Stimulated activated CD4-positive, alpha-beta T cell treated with anti-CD3 and anti-CD28 coated beads, TNF-alpha, amount 100 ng/mL, for 1 hour (primary cell): ENCODE measurements around the gene SLC37A3.
"Not testable (repeated sequence)": the region's sequence is repeated elsewhere in the genome, so short reads cannot be mapped to it uniquely, and the experiment has no call there.

Experiments
- DNase-seq, 3 donors: peaks; one replicate each; pipeline ENCODE4 v3.0.0-alpha.2; 2020; ENCODE audit warnings: low read depth in 3 of 3, low spot score in 1 of 3

The SLC37A3 gene

DNA sequence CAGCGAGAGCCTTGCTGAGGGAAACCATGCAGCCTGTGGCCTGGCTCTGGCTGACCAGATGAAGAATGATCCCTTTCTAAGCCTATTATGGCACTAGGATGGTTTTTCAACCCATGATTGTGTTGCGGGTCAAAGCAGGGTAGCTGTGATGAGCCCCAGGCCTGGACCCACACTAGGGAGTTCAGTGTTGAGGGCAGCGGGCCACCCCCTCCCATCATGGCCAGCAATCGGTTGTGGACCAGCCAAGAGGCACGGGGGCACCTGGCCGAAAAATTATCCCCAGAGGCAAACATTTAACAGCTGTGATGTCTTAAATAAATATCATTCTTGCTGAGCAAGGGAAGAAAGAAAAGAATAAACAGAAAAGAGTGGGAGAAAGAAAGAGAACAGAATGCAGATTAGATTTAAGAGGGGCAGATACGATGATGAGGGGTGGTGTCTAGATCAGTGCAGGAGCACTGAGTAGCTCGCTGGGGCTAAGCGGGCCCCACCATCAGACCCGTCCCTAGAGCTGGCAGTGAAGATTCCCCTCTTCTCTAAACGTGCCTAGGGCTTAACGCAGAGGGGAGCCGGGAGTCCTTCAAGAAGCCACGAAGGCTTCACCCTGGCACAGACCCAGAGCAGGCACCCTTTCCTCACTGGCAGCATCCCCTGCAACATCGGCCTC, 82.7 kb downstream of the SLC37A3 start:
- DNase-seq, result no peak

DNA sequence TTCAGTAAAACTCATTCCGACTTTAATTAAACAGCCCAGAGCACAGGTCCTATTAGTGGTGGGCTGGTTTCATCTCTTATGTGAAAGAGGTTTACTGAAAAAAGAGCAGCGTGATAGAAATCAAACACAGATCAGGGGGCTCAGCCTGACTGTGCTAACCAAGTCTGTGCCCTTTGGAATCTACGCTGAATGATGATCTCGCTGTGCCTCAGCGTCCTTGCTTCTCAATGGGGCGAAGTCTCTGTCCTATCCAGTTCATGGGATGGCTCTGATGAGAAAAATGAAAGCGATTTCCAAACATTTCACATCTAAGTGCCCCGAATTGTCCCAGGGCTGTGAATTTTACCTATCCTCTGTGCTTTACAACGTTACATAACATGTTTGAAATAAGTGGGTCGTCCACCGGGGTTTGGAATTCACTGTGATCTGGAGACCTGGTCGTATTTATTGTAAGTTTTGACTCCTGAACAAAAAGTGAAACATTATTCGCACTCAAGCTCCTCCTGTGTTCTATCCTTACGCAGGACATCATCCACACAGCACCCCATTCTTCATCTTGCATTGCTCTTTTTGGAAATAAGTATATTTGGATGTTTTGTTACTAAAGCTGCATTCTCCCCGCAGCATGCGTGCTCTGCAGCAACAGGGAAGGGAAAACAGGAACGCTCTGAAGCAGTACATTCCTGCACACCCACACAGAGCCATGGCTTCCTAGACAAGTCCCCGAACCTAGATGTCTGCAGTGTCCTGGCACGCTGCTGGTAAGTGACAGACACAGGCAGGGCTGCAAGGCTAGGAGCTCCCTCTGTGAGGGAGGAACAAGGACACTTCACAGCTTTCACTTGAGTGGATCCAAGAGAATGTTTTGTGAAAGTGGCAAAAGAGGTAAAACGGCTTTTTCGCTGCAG, 83.5 kb downstream of the SLC37A3 start:
- no peak for DNase-seq

DNA sequence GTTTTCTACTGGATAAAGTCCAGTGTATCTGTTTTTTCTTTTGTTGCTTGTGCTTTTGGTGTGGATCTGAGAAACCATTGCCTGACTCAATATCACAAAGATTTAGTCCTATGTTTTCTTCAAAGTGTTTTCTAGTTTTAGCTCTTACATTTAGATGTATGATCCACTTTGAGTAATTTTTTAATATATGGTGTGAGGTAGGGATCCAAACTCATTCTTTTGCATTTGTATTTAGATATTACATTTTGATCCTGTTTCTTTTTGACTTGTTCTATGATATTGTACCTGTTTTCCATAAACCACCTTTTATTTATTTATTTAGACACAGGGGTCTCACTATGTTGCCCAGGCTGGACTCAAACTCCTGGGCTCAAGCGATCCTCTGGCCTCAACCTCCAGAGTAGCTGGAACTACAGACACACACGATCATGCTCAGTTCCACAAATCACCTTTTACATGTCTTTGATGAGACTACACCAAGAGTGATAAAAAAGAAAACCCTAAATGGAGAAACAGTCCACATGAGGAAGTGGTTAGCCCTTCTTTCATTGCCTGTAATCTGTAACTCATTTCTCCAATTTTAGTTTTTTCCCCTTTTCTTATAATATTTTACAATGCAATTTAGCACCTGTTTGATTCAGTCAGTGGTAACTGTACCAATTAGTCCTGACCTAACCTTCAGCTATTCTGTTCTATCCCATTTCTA, 86.0 kb downstream of the SLC37A3 start:
- no peak for DNase-seq

DNA sequence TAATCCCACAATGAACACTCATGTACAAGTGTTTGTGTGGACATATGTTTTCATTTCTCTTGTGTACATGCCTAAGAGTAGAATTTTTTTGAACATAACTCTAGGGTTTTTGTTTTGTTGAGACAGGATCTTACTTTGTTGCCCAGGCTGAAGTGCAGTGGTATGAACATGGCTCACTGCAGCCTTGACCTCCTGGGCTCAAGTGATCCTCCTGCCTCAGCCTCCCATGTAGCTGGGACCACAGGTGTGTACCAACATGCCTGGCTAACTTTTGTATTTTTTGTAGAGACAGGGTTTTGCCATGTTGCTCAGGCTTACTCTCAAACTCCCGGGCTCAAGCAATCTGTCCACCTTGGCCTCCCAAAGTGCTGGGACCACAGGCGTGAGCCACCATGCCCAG, 87.2 kb downstream of the SLC37A3 start:
- DNase-seq, result not testable (repeated sequence)

DNA sequence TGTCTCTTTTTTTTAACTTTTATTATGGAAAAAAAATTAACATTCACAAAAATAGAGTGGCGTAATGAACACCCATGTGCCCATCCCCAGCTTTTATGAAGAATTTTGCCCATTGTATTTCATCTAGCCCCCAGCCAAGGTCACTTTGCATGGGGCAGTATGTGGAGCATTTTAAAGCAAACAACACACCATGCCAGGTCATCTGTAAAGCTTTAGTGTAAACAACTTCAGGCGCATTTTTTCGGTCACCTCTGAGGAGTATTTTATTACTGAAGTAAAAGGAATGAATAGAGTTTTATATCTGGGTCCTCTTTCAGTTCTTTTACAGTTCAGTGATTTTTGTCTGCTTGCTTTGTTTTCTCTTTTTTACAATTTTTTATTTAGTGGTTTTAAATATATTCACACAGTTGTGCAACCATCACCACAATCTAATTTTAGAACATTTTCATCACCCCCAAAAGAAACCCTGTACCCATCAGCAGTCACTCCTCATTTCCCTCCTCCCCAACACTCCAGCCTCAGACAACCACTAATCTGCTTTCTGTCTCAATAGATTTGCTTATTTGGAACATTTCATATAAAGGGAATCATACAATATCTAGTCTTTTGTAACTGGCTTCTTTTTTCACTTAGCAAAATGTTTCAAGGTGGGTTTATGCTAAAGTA, 87.9 kb downstream of the SLC37A3 start:
- no peak for DNase-seq

DNA sequence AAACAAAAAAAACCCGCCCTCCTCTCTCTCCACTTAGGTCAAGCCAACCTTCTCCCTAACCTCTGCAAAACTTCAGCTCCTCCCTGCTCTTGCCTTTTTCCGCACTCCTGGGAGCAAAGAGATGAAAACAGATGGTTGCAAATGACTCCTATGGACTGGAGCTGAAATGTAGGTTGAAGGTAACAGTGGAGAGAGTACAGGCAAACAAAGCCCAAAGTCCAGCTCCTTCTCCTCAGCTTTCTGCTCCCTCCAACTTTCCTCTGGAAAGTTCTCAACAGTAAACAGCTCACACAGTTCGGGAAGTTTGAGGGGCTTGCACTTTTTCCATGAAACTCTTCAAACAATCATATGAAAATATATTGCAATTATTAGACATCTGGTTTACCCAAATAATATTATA, 90.3 kb downstream of the SLC37A3 start:
- no peak for DNase-seq

DNA sequence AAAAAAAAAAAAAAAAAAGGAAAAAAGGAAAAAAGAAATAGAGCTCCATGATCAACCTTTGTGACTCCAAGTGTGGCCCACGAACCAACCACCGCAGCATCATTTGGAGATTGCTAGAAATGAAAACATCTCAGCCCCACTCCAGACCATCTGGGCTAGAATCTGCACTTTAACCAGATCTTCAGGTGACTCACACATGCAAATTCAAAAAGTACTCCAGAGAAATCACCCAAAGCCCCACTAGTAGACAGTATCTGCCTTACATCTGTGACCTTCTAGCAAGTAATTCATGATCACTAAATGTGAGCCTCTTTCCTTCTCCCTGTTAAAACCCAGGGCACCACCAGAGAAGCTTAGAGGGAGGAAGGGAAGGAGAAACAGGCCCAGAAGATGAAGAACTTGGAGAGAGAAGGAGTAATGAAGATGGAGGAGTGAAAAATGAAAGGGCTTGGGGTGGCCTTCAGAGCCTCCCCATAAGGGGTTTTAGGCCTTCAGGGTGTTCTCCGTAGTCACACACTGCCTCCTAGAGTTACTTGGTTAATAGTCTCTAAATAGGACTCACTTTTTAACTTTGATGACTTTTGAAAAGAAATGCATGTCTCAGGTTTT, 94.0 kb downstream of the SLC37A3 start:
- peak in 2 of 3 donors; percentile 8 for DNase-seq

DNA sequence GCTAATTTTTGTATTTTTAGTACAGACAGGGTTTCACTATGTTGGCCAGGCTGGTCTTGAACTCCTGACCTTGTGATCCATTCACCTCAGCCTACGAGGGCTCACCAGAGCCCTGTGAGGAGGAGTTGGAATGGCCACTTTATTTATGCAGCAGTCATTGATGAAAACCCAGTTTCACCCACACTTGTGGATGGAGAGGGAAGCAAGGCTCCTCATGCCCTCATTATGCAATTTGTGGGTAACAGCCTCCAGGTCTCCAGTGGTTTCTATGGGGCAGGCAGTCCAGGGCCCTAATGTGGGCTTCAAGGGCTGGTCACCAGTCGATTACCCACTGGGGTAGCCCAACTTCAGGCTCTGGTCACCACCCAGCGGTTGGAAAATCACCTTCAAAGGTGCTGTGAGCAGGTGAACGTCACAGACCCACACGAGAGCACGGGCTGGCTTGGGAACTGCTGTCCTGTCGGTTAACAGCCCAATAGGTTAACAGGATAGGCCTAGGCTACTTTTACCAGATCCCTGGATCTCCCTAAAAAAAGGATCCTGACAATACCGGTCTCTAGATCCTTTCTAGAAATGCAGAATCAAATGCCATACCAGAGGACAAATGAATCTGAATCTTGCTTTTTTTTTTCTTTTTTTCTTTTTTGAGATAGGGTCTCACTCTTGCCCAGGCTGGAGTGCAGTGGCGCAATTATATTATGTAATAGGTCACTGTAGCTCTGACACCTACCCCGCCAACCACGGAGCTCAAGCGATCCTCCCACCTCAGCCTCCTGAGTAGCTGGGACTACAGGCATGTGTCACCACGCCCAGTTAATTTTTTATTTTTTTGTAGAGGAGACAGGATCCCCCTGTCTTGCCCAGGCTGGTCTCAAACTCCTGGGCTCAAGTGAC, 97.8 kb downstream of the SLC37A3 start:
- DNase-seq, result no peak

DNA sequence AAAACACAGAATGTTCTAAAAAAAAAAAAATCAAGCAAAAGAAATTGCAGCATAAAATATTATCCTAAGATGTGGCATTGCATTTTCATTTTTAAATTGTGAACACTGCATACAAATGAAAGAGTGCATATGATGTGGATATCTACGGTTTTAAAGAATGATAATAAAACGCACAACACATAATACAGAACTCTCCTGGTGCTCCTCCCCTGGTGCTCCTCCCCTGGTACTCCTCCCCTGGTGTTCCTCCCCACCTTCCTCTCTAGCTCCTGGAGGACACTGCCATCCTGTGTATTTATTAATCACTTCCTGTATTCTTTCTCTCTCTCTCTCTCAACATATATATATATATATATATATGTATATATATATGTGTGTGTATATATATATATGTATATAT, 100.1 kb downstream of the SLC37A3 start:
- DNase-seq, result no peak

DNA sequence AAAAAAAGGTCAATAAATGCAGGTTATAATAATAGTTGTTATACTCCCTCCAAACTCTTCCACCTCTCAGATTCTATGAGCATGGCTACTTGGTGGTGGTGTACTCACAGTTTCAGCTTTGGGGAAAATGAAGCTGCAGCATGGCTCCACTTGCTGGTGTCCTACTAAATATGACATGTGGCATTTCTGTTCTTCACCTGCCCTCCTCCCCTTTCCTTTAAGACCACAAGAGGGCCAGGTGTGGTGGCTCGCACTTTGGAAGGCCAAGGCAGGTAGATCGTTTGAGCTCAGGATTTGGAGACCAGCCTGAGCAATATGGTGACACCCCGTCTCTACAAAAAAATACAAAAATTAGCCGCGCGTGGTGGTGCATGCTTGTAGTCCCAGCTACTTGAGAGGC, 101.1 kb downstream of the SLC37A3 start:
- no peak for DNase-seq

DNA sequence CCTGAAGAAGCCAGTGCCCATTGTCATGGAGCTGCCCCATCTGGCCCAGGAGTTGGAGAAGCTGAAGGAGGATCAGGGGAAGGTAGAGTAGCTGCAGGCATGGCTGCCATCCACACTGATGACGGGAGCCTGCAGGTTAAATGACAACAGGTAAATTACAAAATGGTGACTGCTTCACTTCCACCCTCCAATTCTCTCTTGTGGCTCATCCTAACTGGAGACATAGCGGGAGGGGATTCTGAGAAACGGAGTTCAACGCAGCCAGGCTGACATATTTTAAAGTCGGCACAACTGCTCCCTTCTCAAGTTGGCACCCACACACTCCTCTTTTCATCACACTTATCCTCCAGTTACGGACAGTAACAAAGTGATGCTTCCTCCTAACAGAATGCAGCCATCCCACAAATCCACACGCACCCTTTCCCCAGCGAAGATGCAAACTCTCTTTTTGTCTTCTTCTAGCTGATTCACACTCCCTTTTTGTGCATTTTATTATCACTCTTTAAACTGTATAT, 103.0 kb downstream of the SLC37A3 start:
- DNase-seq, result no peak

DNA sequence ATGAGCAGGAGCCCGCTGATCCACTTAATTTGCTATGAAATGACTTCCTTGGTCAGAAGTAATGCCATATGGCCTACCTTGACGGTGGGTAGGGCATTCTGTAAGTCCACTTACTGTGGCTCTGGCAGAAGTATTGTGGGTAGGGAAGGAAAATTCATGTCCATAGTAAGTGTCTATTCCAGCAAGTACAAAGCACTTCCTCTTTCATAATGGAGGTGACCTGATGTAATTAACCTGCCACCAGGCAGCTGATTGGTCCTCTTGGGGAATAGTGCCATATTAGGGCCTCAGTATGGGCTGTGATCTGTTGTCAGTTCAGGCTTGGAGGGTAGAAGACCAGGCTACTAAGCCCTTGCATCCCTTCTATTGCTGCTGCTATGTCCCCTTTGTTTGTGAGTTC, 103.9 kb downstream of the SLC37A3 start:
- no peak for DNase-seq

DNA sequence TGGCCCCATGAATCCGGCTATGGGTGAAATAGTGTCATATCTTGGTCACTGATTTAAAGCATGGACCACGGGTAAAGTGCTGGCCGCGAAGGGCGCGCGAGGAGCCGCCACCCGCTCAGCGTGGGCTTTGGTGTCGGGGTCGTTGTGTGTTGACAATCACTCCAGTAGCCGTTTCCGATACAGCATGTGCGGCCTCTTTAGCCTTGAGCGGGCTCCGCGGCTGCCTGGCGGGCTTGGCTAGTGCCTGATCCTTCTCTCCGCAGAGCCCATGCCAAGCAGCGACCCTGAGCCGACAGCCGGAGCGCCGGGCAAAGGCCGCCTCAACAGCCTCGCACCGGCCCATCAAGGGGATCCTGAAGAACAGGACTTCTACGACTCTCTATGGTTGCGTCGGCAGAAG, 105.9 kb downstream of the SLC37A3 start:
- DNase-seq, result no peak

DNA sequence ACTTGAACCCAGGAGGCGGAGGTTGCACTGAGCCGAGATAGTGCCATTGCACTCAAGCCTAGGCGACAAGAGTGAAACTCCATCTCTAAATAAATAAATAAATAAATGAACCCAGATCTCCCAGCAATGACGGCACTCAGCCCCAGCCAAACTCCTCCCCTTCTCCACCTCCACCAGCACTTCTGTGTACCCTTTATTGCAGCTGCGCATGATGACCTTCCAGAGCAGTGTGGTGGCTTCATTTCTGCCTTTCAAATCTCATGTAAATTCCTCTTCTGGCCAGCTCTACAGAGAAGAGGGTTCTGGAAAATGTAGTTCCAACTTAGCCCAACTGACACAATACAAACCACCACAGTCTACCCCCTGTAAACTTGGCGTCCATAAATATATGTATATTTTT, 108.5 kb downstream of the SLC37A3 start:
- DNase-seq, result no peak

DNA sequence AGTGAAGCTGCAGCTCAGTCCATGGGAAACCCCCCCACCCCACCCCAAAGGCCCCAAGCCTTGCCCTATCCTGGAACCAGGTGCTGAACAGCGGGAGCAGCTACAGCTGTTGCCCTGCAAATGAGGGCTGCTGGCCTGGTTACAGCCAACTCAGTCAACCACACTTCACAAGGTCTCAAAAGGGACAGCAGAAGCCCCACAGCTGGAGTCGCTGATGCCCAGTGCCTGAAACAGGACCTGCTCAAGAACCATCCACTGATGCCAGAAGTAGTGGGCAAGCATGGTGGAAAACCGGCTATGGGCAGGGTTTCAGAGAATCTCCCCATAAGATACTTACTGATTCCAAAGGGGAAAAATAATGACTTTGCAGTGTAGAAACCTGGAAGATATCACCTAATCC, 110.3 kb downstream of the SLC37A3 start:
- no peak for DNase-seq

DNA sequence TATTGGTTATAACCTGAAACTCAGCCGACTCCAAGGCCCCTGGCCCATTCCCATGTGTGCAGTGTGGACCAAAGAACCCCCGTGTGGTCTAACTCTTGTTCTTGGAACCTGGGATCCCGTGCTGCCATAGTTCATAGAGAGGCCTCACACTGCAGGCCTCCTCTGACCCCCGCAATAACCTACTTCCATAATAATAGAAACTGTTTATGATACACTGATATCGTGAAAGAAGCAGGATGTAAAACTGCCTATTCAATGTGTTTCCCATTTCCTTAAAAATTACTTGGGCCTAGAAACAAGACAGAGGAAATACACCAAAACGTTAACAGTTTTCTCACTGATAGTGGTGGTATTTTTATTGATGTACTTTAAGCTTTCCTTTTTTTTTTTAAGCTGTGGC, 112.4 kb downstream of the SLC37A3 start:
- no peak for DNase-seq

DNA sequence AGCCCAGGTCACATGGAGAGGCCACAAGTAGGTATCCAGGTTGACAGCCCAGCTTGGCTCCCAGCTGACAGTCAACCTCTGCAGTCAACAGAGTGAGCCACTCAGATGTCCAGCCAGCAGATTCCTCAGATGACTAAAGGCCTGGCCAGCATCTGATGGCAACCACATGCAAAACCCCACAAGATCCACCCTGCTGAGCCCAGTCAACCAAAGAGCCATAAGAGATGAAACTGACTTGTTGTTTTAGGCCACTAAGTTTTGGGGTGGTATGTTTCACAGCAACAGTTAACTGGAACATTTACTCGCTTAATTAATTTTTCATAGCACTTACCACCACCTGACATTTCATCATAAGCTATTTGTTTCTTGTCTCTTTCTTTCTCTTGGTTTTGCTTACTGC, 114.3 kb downstream of the SLC37A3 start:
- no peak for DNase-seq
